Measurements from ENCODE around the gene SLC4A9.

DNA sequence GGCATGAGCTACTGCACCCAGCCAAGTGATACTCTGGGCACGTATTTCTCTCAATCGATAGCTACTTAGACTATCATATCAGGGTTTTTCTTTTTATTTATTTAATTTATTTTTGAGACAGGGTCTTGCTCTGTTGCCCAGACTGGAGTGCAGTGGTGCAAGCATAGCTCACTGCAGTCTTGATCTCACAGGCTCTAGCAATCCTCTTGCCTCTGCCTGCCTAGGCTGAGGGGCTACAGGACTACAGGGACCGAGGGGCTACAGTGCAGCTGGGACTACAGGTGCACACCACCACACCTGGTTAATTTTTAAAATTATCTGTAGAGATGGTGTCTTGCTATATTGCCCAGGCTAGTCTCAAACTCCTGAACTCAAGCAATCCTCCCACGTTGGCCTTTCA is 21.4 kb downstream of the SLC4A9 start:
- TF ChIP-seq CTCF (tag by site-specific recombination; IDR thresholded peaks at IDR 0.05) (no peak), PRDM1 (tag by site-specific recombination; IDR thresholded peaks at IDR 0.05) (no peak), FEZF1 (tag by site-specific recombination; IDR thresholded peaks at IDR 0.05) (no peak), ZNF426 (tag by site-specific recombination; IDR thresholded peaks at IDR 0.05) (no peak), ZNF18 (tag by site-specific recombination; IDR thresholded peaks at IDR 0.05) (no peak)
- TF ChIP-seq, protein P1, sequence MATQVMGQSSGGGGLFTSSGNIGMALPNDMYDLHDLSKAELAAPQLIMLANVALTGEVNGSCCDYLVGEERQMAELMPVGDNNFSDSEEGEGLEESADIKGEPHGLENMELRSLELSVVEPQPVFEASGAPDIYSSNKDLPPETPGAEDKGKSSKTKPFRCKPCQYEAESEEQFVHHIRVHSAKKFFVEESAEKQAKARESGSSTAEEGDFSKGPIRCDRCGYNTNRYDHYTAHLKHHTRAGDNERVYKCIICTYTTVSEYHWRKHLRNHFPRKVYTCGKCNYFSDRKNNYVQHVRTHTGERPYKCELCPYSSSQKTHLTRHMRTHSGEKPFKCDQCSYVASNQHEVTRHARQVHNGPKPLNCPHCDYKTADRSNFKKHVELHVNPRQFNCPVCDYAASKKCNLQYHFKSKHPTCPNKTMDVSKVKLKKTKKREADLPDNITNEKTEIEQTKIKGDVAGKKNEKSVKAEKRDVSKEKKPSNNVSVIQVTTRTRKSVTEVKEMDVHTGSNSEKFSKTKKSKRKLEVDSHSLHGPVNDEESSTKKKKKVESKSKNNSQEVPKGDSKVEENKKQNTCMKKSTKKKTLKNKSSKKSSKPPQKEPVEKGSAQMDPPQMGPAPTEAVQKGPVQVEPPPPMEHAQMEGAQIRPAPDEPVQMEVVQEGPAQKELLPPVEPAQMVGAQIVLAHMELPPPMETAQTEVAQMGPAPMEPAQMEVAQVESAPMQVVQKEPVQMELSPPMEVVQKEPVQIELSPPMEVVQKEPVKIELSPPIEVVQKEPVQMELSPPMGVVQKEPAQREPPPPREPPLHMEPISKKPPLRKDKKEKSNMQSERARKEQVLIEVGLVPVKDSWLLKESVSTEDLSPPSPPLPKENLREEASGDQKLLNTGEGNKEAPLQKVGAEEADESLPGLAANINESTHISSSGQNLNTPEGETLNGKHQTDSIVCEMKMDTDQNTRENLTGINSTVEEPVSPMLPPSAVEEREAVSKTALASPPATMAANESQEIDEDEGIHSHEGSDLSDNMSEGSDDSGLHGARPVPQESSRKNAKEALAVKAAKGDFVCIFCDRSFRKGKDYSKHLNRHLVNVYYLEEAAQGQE (tag by site-specific recombination; IDR thresholded peaks at IDR 0.05), result no peak
- TF ChIP-seq, protein P2, sequence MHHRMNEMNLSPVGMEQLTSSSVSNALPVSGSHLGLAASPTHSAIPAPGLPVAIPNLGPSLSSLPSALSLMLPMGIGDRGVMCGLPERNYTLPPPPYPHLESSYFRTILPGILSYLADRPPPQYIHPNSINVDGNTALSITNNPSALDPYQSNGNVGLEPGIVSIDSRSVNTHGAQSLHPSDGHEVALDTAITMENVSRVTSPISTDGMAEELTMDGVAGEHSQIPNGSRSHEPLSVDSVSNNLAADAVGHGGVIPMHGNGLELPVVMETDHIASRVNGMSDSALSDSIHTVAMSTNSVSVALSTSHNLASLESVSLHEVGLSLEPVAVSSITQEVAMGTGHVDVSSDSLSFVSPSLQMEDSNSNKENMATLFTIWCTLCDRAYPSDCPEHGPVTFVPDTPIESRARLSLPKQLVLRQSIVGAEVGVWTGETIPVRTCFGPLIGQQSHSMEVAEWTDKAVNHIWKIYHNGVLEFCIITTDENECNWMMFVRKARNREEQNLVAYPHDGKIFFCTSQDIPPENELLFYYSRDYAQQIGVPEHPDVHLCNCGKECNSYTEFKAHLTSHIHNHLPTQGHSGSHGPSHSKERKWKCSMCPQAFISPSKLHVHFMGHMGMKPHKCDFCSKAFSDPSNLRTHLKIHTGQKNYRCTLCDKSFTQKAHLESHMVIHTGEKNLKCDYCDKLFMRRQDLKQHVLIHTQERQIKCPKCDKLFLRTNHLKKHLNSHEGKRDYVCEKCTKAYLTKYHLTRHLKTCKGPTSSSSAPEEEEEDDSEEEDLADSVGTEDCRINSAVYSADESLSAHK (tag by site-specific recombination; IDR thresholded peaks at IDR 0.05), result no peak
